ENCODE results near the gene SSTR3. TPM values are rescaled to one million over a fixed set of nuclear protein-coding genes. Genes with fewer than 3 reads are reported as not detected.

SSTR3 gene
- polyA plus RNA-seq, 4 donors: 0.69 to 1.3 (median 0.79) TPM

DNA sequence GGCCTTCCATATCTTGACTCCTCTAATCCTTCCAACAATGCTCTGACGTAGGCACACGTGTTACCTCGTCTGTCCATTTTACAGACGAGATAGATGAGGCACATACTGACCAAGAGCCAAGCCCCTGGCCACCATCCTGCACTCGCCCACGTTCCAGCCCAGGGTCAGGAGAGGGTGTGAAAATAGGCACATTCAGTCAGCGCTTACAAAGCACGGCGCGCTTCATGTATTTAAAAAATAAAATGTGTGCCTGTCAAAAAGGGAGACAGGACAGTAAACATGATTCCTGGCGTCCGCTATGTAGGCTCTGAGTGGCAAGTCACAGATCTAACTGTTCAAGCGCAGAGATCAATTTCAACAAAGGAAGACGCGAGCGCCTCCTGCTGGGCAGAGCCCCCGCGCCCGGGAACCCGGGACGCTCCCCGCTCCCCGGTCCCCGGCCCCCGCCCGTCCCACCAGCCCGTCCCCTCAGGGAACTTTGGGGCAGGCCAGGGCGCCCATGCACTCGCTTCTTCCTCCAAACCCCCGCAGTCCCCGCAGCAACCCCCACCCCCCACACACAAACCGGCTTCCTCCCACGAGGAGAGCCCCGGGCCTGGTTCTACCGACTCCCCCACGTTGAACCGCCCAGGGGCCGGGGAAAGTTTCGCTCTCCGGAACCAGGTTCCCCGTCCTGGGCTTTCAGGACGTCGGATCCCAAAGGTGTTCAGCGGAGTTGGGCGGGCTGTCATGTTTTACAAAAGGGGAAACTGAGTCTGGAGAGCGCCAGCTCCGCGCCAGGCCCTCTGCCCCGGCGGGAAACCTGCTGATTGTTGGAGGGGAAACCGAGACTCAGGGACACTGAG, 13.8 kb downstream of the SSTR3 start:
- peak in 1 of 4 donors; percentile 67 for DNase-seq (ENCODE audit: low read depth in 4 of 4, low spot score in 3 of 4)

DNA sequence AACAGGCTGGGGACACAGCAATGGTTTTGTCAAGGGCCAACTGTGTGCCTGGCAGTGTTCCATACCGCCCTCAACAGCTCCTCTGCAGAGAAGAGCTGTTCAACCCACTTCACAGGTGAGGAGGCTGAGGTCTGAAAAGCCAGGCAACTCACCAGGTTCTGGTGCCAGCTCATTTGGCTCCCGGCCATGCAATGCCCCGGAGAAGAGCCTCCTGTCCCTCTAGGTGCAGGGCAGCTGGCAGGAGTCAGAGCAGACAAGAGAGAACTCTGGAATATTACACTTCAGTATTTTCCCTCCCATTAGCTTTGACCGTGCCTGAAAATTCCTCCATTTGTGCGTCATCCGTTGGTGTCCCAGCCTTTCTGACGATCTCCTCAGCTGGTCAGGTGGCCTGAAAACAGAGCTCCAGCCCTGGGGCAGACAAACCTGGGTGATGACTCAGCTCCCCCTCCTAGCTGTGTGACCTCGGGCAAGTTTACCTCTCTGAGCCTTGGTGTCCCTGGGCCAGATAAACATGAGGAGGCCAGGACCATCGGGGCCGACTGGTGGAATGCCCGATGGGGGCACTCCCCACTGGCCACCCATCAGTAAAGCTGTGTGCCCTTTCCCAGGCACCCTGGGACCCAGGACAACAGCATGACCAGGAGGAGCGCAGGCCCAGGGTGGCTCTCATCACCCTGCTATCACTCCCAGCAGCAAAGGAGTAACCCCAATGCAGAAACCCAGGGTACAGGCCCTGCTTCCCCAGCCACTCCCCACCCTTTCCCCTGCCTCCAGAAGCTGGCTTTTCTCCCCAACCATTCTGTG, 14.6 kb downstream of the SSTR3 start:
- no peak for DNase-seq (ENCODE audit: low read depth in 4 of 4, low spot score in 3 of 4)

DNA sequence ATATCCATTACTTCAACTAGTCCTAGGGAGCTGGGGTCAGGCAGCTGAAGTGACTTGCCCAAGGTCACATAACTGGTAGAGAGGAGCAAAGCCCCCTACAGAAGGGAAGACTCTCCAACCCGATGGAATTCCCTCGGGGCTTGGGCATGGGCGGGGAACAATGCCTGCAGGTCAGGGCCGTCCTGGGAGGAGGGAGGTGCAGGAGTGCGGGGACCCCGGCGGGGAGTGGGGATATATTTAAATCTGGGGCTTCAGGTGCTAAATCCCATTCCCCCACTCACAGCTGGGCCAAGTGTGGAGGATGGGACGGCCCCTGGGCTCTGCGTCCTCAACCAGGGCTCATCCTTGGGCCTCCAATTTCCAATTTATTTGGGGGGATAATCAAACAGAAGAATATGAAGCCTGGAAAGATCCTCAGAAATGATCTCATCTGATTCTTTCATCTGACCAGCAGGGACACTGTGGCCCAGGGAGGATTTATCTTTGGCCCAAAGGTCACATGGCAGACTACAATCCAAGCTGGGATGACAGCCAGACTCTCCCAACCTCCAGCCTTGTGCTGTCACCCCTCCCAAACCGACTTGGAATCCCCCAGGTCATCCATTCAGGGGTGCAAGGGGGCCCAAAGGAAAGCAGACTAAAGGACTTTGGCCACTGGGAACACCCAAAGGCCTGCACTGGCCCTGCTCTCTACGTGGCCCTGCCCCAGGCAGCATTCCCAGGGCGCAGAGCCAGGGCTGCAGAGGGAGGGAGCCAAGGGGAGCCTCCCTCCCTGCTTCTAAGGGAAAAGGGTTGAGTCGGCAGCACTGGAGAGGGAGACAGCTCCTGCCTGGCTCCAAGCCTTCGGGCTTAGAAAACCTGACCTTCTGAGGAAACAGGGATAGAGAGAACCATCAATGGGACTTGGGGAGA, 15.5 kb downstream of the SSTR3 start:
- DNase-seq (ENCODE audit: low read depth in 4 of 4, low spot score in 3 of 4): no peak

DNA sequence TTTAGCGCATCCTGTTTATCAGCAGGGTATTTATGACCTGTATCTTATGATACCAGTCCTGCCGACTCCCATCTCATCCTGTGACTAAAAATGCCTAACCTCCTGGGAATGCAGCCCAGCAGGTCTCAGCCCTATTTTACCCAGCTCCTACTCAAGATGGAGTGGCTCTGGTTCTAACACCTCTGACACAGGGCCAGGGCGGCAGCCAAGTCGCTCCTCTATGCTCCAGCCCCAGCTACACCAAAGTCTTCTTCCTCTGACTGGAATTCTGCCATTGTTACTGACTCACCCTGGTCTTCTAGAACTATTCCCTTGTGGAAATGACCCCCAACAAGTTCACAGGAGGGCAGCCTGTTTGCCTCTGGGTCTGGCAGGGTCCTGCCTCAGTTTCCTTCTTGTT, 16.4 kb downstream of the SSTR3 start:
- DNase-seq (ENCODE audit: low read depth in 4 of 4, low spot score in 3 of 4): no peak

DNA sequence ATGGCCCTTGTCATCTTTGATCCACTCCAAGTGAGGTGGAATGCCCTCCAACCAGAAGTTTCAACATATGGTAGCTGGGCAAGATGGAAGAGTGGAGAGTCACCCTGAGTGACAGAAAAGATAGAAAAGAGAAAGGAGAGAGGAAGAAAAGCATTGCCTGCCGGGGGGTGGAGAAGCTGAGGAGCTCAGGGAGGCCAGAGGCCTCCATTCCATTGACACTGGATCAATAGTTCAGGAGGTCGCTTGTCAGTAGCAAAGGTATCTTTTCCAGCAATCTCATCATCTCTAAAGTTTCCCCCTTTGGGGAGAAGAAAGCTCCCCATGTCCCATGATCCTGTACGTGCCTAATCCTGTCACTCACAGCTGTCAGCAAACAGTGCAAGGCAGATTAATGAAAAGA, 17.5 kb downstream of the SSTR3 start:
- DNase-seq (ENCODE audit: low read depth in 4 of 4, low spot score in 3 of 4): no peak

DNA sequence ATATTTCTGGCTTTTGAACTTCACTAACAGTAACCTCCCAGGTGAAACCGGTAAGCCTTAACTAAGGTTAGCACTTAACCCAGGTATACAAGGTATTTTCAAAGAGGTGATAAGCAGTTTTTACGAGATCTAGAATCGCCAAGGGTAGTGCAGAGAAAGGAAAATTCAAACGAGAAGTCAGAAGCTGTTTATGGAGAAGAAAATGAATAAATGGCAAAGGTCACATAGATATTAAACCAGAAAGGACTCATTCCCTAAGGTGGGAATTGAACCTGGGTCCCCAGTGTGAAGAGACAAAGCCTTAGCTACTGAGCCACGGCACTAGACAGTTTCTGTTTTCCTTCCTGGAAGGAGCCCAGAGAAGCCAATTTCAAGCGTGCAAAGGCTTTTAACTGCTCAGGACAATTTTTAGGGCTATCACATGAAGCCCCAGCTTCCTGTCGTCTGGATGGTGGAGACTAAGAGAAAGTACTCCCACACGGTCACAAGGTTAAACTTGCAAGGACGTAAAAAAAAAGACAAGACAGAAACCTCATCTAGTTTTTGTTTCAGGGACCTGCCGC, 18.6 kb downstream of the SSTR3 start:
- peak in 1 of 4 donors; percentile 56 for DNase-seq (ENCODE audit: low read depth in 4 of 4, low spot score in 3 of 4)

DNA sequence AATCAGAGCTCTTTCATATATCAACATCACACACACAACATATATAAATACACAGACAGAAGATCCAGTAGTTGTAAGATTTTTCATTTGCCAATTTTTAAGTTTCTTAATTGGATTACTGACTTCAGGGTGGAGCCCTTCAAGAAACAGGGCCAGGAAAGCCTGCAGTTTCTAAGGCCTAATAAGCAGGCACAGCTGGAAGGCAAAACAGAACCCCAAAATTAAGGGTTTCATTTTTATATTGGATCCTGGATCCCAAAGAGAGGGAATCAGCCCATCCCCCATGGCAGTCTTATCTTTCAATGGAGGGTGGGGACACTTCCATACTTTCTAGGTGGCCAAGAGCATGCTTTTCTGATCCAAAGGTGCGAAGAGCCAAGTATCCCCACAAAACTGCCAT, 19.5 kb downstream of the SSTR3 start:
- DNase-seq (ENCODE audit: low read depth in 4 of 4, low spot score in 3 of 4): no peak

DNA sequence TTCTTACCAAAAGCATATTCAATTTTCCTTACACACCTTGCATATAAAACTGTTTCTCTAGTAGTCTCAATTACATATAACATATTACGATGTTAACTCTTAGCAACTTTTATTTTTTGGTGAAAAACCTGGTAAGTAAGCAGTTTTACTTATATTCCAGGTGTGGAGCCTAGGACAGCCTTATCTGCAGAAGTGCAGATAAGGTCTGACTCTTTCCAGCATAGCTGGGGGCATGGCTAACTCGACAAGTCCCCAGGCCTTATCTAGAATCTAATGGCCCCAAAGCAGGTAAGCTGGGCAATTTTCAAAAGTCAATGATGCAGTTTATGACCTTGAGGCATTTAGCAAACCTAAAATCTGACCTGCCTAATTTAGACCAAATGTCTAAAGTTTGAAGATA, 20.1 kb downstream of the SSTR3 start:
- no peak for DNase-seq (ENCODE audit: low read depth in 4 of 4, low spot score in 3 of 4)

DNA sequence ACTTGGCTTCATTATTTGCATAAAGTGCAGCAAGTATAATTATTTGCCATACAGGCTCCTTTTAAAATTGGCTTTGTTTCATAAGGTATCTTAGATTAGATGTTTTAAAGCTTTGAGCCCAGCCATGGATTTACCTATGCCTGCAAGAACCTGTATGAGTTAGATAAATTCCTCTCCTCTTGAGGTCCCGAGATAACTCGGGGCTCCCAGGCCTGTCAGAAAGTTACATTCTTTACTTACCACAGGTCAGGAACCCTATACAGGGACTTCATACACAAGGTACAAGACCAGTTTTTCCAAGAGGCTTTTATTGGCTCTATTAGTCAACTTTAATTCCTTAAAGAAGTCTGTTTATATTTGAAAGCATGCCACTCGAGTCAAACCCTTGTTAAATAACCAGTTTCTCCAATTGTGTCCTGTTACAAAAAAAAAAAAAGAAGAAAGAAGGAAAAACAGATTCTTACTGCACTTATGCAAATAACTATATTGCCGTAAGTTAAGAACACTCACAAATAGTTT, 22.0 kb downstream of the SSTR3 start:
- DNase-seq (ENCODE audit: low read depth in 4 of 4, low spot score in 3 of 4): no peak

DNA sequence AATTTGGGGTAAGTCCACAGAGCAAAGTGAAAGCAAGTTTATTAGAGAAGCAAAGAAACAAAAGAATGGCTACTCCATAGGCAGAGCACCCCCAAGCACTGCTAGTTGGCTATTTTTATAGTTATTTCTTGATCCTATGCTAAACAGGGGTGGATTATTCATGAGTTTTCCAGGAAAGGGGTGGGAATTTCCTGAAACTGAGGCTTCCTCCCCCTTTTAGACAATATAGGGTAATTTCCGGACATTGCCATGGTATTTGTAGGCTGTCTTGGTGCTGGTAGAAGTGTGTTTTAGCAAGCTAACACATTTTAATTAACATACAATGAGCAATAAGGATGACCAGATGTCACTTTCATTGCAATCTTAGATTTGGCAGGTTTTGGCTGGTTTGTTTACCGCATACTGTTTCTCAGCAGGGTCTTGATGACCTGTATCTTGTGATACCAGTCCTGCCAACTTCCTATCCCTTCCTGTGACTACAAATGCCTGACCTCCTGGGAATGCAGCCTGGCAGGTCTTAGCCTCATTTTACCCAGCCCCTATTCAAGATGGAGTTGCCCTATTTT, 23.3 kb downstream of the SSTR3 start:
- DNase-seq (ENCODE audit: low read depth in 4 of 4, low spot score in 3 of 4): no peak

DNA sequence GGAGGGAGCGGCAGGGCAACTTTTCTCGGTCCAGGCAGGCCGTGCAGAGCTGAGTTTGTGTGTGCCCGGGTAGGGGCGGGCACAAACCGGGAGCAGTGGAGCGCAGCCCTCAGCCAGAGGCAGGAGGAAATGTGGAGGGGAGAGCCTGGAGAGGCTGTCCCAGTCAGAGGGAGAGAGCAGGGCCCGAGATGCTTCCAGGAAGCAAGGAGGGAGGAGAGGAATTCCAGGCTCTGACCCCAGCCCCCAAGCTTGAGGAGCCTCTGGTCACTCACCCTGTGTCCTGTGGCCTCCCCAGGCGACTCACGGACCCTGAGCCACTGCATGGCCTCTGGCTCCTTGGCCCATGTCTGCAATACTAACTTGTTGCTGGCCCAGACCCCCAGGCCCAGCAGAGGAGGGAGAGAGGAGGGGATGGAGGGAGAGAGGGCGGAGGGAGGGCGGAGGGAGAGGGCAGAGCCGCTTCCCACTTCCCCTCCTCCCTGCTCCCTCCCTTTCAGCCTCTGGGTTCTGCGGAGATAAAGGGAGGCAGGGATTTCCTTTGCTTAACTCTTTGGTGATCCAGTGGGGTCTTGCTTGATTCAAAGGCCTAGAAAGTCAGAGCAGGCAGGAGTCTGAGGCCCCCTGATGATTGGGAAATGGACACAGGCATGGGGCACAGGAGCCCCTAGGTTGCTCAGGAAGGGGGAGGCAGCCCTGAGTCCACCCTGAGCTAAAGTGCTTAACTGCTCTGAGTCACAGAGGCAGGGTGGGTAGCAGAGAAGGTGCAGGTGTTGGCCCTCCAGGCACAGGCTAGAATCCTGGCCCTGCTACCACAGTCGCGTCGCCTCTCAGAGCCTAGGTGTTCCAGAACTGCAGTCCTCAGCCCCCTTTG, 24.2 kb downstream of the SSTR3 start, which contains the start of gene C1QTNF6:
Gene C1QTNF6, minus strand, starts transcription at position 357 of the 871 bp plus-strand sequence. Its CDS starts 34 bp downstream, at position 323.
- DNase-seq (ENCODE audit: low read depth in 4 of 4, low spot score in 3 of 4): peak in 1 of 4 donors; percentile 75

DNA sequence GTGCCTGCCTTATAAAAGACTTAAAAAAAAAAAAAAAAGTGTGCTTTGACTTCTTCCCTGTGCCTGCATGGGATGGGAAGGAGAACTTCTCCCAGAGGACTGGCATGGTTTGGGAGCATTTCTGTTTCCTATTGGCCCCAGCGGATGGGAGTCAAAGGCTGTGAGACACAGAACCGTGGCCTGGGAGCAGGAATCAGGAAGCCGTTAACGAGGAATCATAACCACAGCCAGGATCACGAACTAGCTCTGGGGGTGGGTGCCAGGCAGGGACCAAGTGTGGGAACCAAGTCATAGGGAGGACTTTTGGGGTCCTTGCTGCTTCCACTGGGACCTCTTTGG, 24.8 kb downstream of the SSTR3 start:
- no peak for DNase-seq (ENCODE audit: low read depth in 4 of 4, low spot score in 3 of 4)

DNA sequence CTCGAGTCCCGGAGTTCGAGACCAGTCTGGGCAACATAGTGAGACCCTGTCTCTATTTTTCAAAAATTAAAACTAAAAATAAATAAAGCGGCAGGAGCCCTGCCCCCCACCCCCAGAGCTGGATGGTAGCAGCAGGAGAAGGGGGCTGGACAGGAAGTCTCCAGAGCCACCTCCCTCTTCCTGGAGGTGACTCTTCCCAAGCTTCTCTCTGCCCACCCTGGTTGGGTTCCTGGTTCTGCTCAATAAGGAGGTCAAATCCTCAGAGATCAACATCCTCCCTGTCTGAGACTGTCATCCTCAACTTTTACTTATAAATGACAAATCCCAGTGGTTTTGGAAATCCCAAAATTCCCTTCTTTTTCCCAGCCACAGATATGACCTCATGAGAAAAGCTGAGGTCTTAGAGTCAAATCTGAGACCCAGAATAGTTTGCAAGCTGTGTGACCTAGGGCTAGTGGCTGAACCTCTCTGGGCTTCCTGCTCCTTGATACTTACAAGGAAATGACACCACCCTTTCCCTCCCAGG, 25.2 kb downstream of the SSTR3 start:
- no peak for DNase-seq (ENCODE audit: low read depth in 4 of 4, low spot score in 3 of 4)

DNA sequence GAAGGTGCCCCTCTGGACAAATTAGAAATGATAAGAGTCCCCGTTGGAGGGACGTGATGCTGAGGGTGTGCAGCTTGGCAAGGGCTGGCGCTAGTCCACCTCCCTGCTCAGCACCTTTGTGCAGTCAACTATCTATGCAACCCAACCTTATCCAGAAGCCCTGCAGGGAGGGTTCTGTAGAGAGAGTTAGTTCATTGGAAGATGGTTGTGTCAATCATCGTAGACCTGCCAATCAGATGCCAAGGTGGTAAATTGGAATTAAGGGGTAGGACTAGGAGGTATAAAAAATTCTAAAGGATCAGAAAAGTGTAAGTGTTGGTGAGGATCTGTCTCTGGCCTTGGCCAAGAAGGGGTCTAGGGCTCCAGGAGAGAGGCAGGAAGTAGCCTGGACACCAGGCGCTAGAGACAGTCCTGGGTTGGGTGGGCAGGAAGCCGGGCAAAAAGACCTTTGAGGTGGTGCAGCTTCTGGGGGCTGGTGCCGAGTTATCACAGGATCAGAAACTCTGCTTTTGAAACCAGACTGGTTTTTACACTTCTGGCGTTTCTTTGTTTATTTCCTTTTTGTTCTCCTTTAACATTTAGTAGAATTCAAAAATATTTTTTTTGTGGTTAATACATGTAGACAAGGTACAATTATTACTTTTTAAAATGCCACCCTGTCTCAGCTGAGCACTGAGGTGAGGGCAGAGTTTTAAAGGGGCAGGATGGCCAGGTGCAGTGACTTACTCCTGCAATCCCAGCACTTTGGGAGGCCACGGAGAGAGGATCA, 25.9 kb downstream of the SSTR3 start:
- DNase-seq (ENCODE audit: low read depth in 4 of 4, low spot score in 3 of 4): peak in 1 of 4 donors; percentile 65

DNA sequence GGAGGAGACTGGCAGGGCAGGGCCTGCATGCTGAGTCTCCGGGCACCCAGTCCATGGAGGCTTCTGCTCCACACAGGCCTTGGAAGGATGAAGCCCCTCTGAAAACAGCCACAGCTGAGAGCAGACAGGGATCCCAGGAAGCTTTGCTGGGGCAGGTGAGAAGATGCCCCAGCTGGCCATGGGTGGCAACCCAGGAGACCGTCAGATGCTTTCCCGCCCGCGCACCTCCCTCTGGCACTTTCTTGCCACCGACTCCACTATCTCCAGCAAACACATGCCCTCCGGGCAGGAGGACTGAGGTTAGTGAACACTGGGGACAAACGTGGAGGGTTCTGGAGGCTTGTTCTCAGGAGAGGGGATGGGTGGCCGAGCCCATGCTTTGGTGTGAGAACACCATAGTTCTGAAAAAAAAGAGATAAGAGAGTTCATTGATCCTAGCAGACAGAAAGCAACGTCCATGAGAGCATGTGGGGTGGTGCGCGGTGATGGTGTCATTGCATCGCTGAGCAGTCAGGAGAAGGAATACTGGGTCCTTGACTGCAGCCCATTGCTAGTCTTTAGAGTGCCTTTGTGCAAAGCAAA, 26.5 kb downstream of the SSTR3 start:
- no peak for DNase-seq (ENCODE audit: low read depth in 4 of 4, low spot score in 3 of 4)

DNA sequence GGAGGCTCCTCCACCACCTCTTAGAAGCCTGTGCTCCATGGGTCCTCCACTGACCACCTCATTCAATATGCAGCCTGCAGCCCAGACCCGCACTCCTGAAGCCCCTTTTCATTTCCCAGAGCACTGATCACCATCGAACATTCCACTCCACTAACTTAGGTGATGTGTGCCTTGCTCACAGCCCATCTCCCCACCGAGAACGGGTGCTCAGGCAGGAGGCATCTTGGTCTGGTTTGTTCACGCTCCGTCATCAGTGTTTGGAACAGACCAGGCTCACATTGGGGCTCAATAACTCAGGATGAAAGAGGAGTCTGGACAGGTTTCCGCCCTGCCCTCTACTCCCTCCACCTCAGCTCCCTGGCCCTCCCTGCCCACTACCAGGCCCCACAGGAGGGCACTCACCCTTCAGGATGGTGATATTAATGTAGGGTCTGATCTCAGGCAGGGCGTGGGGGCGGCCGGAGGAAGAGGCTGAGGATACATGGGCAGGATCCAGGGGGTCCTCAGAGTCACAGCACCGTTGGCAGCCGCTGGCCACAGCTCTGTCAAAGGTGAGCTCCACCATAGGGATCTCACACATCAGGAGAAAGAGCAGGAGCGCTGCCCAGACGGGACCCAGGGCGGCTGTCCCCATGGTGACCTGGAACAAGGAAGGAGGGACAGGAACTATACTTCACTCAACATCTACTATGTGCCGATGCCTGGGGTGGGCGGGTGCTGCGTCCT, 27.3 kb downstream of the SSTR3 start:
- no peak for DNase-seq (ENCODE audit: low read depth in 4 of 4, low spot score in 3 of 4)

DNA sequence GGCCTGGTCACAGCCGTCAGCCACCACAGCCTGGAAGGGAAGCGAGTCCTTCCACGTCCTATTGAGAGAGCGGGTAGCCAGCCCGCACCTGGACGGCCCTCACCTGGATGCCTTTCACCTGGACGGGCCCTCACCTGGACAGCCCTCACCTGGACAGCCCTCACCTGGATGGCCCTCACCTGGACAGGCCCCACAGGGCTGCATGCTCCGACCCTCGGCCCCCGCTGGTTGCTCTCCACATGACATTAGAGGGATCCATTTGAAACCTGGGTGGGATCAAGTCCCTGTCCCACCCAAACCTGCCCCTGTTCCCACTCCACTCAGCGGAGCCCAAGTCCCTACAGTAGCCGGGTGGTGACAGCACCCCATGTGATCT, 27.9 kb downstream of the SSTR3 start:
- DNase-seq (ENCODE audit: low read depth in 4 of 4, low spot score in 3 of 4): no peak
